Measurements from ENCODE around the gene ELOVL6.
"Not testable (repeated sequence)": the region's sequence is repeated elsewhere in the genome, so short reads cannot be mapped to it uniquely, and the experiment has no call there.

ELOVL6 gene, protein sequence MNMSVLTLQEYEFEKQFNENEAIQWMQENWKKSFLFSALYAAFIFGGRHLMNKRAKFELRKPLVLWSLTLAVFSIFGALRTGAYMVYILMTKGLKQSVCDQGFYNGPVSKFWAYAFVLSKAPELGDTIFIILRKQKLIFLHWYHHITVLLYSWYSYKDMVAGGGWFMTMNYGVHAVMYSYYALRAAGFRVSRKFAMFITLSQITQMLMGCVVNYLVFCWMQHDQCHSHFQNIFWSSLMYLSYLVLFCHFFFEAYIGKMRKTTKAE

DNA sequence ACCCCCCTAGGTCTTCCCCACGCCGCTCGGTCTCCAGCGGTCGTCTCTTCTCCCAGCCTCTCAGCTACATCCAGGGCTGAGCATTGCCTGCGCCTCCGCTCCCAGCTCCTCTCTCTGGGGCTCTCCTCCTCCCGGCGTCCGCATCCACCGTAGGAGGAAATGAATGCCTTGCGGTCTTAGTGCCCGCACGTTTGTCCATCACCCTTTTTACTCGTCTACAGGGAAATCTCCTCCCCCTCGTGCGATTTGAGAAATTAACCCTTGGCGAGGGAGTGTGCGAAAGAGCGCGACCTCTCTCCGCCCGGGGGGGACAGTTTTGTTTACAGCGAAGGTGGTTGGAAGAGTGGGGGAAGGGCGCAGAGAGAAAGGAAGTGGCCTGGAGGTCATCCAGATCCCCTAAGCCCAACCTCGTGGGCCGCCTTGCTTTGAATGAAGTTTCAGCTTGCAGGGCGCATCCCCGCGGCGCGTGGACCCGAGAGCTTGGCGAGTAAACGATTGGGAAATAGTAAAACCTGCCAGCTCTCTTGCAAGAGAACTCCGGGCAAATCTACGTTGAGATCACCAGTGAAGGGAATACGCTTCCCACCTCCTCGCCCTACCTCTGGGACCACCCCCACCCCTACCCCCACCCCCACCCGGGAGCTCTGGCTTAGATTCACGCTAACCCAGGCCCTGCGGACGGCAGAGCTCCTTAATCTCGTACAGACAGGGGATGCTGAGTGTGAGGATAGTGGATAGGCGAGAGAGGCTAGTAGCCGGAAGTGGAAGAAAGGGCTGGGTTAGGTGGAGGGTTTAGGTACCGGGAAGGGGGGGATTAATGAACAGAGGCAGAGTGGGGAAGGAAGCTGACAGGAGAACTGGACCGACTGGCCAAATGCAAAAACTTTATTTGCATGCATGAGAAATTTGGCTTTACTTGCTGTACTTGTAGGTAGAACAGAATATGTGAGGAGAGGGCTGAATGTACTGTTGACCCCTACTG, at the start of gene ELOVL6:
Gene ELOVL6 (minus strand): TSS at position 181 of the 982 bp plus-strand sequence. CDS start 280 bp downstream, outside the sequence.
- no peaks in the 10 kb centered on the region for H4K20me1 ChIP-seq
- peak within 1 kb of the TSS; percentile 95 for H3K4me2 ChIP-seq

DNA sequence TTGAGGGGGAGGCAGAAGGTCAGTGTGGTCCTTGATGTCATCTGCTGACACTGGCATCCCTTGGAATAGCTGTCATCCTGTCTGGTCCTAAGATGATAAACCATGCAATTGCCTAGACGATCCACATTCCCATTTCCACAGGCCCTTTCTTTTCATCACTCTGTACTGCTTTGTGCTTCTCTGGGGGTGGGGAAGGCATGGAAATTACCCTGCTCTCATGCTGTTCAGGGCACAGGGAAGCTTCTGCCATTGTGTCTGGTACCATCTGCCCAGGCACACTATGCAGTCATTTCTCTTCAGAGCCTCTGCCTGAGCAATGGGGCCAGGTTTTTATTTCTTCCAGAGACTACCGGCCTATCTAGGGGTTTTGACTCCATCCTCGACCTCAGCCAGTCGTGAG, 49.7 kb upstream of the ELOVL6 start:
- no peaks in the 10 kb centered on the region for H3K9me3 ChIP-seq
- H3K27ac ChIP-seq = no peak overlapping the region
- no peak overlapping the region for H3K4me2 ChIP-seq
- no peaks in the 10 kb centered on the region for H3K27me3 ChIP-seq
- no peak for TF ChIP-seq Cebpa-rat (IDR thresholded peaks at IDR 0.05)
- H3K4me1 ChIP-seq = no peaks in the 10 kb centered on the region
- H4K20me1 ChIP-seq = no peaks in the 10 kb centered on the region
- no peak overlapping the region for H3K4me3 ChIP-seq
- H3K36me3 ChIP-seq = no peaks in the 10 kb centered on the region
- no peak overlapping the region for H3K9ac ChIP-seq

More for the DNA sequence above, at the start of gene ELOVL6:
- peak within 1 kb of the TSS; percentile 96 for H3K4me3 ChIP-seq
- peaks cover 33% of the 10 kb centered on the region for H3K4me1 ChIP-seq
- H3K9ac ChIP-seq = peak within 1 kb of the TSS; percentile 98
- H3K36me3 ChIP-seq = no peaks in the 10 kb centered on the region
- peak within 1 kb of the TSS; percentile 95 for H3K27ac ChIP-seq
- no peaks in the 10 kb centered on the region for H3K27me3 ChIP-seq
- TF ChIP-seq Cebpa-rat (IDR thresholded peaks at IDR 0.05) = no peak; the same call in 1 of the 2 replicates
- H3K9me3 ChIP-seq = no peaks in the 10 kb centered on the region

GRCh38 chr4:110247591-110247990, 49.2 kb upstream of the ELOVL6 start:
- Histone ChIP-seq H3K4me1 (no peaks in the 10 kb centered on the region), H3K9me3 (no peaks in the 10 kb centered on the region), H3K27ac (no peak overlapping the region), H3K36me3 (no peaks in the 10 kb centered on the region), H3K9ac (no peak overlapping the region), H4K20me1 (no peaks in the 10 kb centered on the region), H3K4me3 (no peak overlapping the region), H3K4me2 (no peak overlapping the region), H3K27me3 (no peaks in the 10 kb centered on the region)
- TF ChIP-seq Cebpa-rat (IDR thresholded peaks at IDR 0.05) = no peak

GRCh38 chr4:110245577-110245976, 47.2 kb upstream of the ELOVL6 start:
- H3K9me3 ChIP-seq = no peaks in the 10 kb centered on the region
- TF ChIP-seq Cebpa-rat (IDR thresholded peaks at IDR 0.05) = no peak
- no peak overlapping the region for H3K27ac ChIP-seq
- no peaks in the 10 kb centered on the region for H4K20me1 ChIP-seq
- H3K9ac ChIP-seq = no peak overlapping the region
- no peak overlapping the region for H3K4me3 ChIP-seq
- H3K4me2 ChIP-seq = no peak overlapping the region
- no peaks in the 10 kb centered on the region for H3K4me1 ChIP-seq
- no peaks in the 10 kb centered on the region for H3K36me3 ChIP-seq
- H3K27me3 ChIP-seq = no peaks in the 10 kb centered on the region

DNA sequence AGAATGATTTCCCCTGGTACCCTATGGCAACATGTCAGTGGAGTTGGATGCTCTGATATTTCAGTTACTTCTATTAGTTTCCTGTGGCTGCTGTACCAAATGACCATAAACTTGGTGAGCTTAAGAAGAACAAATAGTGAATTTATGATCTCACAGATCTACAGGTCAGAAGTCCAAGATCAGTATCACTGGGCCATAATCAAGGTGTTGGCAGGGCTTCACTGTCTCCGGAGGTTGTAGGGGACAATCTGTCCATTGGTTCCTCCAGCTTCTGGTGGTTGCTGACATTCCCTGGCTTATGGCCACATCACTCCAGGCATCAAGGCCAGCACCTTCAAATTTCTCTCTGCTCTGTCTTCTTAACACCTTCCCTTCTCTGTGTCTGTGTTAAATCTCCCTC, 37.9 kb upstream of the ELOVL6 start:
- no peak overlapping the region for H3K9ac ChIP-seq
- TF ChIP-seq Cebpa-rat (IDR thresholded peaks at IDR 0.05) = no peak

DNA sequence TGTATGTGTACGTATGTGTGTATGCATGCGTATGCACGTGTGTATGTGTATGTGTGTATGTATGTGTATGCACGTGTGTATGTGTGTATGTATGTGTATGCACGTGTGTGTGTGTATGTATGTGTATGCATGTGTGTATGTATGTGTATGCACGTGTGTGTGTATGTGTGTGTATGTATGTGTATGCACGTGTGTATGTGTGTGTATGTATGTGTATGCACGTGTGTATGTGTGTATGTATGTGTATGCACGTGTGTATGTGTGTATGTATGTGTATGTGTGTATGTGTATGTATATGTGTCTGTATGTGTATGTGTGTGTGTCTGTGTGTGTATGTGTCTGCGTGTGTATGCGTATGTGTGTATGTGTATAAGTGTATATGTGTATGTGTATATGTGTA, 35.2 kb upstream of the ELOVL6 start:
- H3K4me3 ChIP-seq, H3K27me3 ChIP-seq, H3K9me3 ChIP-seq, H4K20me1 ChIP-seq, H3K9ac ChIP-seq, H3K27ac ChIP-seq, H3K4me1 ChIP-seq, H3K4me2 ChIP-seq, H3K36me3 ChIP-seq: not testable (repeated sequence)

More for the DNA sequence above, 37.9 kb upstream of the ELOVL6 start:
- Histone ChIP-seq H3K4me2 (no peak overlapping the region), H4K20me1 (no peaks in the 10 kb centered on the region), H3K36me3 (no peaks in the 10 kb centered on the region), H3K4me3 (no peak overlapping the region), H3K9me3 (no peaks in the 10 kb centered on the region), H3K27ac (no peak overlapping the region), H3K4me1 (no peaks in the 10 kb centered on the region), H3K27me3 (no peaks in the 10 kb centered on the region)

GRCh38 chr4:110231869-110232268, 33.5 kb upstream of the ELOVL6 start:
- Histone ChIP-seq H3K27me3 (no peaks in the 10 kb centered on the region), H3K27ac (no peak overlapping the region), H4K20me1 (no peaks in the 10 kb centered on the region), H3K4me3 (no peak overlapping the region), H3K9ac (no peak overlapping the region), H3K4me2 (no peak overlapping the region), H3K36me3 (no peaks in the 10 kb centered on the region), H3K4me1 (no peaks in the 10 kb centered on the region), H3K9me3 (no peaks in the 10 kb centered on the region)
- TF ChIP-seq Cebpa-rat (IDR thresholded peaks at IDR 0.05) = no peak

- Histone ChIP-seq H3K27ac (no peak overlapping the region), H3K9ac (no peak overlapping the region), H3K4me3 (no peak overlapping the region), H4K20me1 (no peaks in the 10 kb centered on the region), H3K9me3 (no peaks in the 10 kb centered on the region), H3K4me1 (no peaks in the 10 kb centered on the region), H3K27me3 (no peaks in the 10 kb centered on the region), H3K36me3 (no peaks in the 10 kb centered on the region), H3K4me2 (no peak overlapping the region)
- TF ChIP-seq Cebpa-rat (IDR thresholded peaks at IDR 0.05) = no peak
Measured at GRCh38 chr4:110229266-110229665, 30.9 kb upstream of the ELOVL6 start.

DNA sequence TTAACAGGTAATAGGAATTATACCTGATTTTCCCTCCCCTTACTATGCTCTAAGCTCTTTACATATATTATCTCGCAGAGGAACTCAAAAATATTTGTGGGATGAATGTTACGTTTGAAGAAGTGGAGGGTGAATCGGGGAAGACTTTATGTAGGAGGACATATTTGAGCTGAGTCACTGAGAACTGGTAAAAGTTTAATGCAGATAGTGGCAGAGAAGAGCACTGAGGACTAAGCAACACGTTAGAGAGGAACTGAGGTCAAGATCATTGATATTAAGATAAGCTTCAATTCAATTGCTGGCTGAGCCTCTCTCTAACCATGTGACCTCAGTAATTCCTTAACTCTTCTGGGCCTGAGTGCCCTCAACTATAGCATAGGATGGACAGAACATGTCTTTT, 26.4 kb upstream of the ELOVL6 start:
- Histone ChIP-seq H4K20me1 (no peaks in the 10 kb centered on the region), H3K4me1 (no peaks in the 10 kb centered on the region)

DNA sequence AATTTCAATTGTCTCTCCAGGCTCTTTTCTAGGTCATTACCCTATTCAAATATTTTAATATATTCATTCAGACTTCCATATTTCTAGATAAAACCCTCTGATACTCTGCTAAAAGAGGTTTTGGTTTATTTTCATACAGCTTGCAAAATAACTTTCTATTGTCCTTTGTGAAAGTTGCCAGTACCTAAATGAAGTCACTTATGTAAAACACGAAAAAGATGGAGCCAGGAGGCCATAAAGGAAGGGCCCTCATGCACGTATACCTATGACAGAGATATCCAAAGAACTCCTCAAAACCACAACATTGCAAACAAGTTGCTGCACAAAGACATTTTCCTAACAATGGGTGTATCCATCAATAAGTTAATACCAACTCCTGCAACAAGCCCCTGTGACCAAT, 25.7 kb upstream of the ELOVL6 start:
- Histone ChIP-seq H4K20me1 (no peaks in the 10 kb centered on the region), H3K4me2 (no peak overlapping the region), H3K27me3 (no peaks in the 10 kb centered on the region), H3K4me3 (no peak overlapping the region), H3K36me3 (no peaks in the 10 kb centered on the region), H3K9ac (no peak overlapping the region), H3K9me3 (peaks cover 3% of the 10 kb centered on the region; the same call in 1 of the 2 replicates), H3K4me1 (no peaks in the 10 kb centered on the region), H3K27ac (no peak overlapping the region)
- no peak for TF ChIP-seq Cebpa-rat (IDR thresholded peaks at IDR 0.05)

More for the DNA sequence above, 26.4 kb upstream of the ELOVL6 start:
- Histone ChIP-seq H3K27ac (no peak overlapping the region), H3K9me3 (no peaks in the 10 kb centered on the region), H3K27me3 (no peaks in the 10 kb centered on the region), H3K36me3 (no peaks in the 10 kb centered on the region), H3K4me2 (no peak overlapping the region), H3K9ac (no peak overlapping the region), H3K4me3 (no peak overlapping the region)
- no peak for TF ChIP-seq Cebpa-rat (IDR thresholded peaks at IDR 0.05)

DNA sequence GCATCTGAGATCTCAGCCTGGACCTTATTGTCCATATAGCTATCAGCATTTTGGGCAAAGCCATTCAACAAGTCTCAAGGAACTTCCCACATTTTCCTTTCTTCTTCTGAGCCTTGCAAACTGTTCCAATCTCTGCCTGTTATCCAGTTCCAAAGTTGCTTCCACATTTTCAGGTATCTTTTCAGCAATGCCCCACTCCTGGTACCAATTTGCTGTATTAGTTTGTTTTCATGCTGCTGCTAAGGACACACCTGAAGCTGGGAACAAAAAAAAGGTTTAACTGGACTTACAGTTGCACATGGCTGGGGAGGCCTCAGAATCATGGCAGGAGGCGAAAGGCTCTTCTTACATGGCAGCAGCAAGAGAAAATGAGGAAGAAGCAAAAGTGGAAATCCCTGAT, 20.5 kb upstream of the ELOVL6 start:
- not testable (repeated sequence) for H3K27me3 ChIP-seq, H4K20me1 ChIP-seq, H3K4me1 ChIP-seq, H3K9ac ChIP-seq, H3K4me3 ChIP-seq, H3K4me2 ChIP-seq, H3K27ac ChIP-seq, H3K36me3 ChIP-seq
- peaks cover 25% of the 10 kb centered on the region for H3K9me3 ChIP-seq

- H3K9me3 ChIP-seq = peaks cover 25% of the 10 kb centered on the region
- not testable (repeated sequence) for H3K9ac ChIP-seq, H3K27ac ChIP-seq, H3K4me1 ChIP-seq, H4K20me1 ChIP-seq, H3K36me3 ChIP-seq, H3K27me3 ChIP-seq, H3K4me3 ChIP-seq, H3K4me2 ChIP-seq
Measured at GRCh38 chr4:110217181-110217580, 18.8 kb upstream of the ELOVL6 start.
